ENCODE results near the gene TLR1. TPM values are rescaled to one million over a fixed set of nuclear protein-coding genes. Genes with fewer than 3 reads are reported as not detected.

TLR1 gene
- total RNA-seq, 1 experiment from 2014 or later: not detected

DNA sequence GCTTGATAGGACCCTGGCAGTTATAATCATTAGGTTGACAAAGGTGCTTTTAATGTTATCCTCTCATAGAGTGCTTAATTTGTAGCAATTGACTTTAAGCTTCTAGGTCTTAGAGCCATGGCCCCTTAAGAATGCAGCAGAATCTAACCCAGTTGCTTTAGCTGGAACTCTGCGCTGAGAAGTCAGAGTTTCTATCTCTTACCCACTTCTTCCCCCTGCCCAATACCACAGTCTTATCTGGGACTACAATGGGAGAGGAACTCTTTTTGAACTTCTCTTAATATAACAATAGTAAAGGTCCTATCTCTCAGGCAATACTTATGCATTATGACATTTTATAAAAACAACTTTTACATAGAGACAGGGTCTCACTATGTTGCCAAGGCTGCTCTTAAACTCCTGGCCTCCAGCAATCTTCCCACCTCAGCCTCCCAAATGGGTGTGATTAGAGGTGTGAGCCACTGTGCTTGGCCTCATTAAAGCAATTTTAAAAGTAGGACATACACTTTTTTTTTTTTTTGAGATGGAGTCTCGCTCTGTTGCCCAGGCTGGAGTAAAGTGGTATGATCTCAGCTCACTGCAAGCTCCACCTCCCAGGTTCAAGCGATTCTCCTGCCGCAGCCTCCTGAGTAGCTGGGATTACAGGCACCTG lies 23.6 kb downstream of the TLR1 start:
- Histone ChIP-seq H4K91ac (ENCODE audit: insufficient read length, low read depth, low read length) (no peak overlapping the region), H3K23ac (ENCODE audit: insufficient read length, low read depth, low read length) (no peak overlapping the region), H4K8ac (replicated peaks; ENCODE audit: insufficient read length, low read depth, low read length) (no peak overlapping the region), H3T11ph (ENCODE audit: low read length) (no peak overlapping the region), H3K79me1 (ENCODE audit: insufficient read depth, low read depth, low read length, poor library complexity, severe bottlenecking) (no peaks in the 10 kb centered on the region), H3K9me3 (ENCODE audit: control insufficient read depth, low read depth, low read length) (no peaks in the 10 kb centered on the region), H3K79me2 (ENCODE audit: insufficient read depth, low read length) (no peaks in the 10 kb centered on the region), H3K23me2 (ENCODE audit: insufficient read length, low read depth, low read length, poor library complexity, severe bottlenecking) (no peaks in the 10 kb centered on the region), H3K27ac (ENCODE audit: insufficient read length, low read depth, low read length) (no peak overlapping the region), H2BK5ac (ENCODE audit: insufficient read length, low read length) (no peak overlapping the region), H2AK5ac (ENCODE audit: insufficient read length, low read length) (no peak overlapping the region), H2BK12ac (ENCODE audit: insufficient read length, low read depth, low read length) (no peak overlapping the region), H3K4me2 (ENCODE audit: insufficient read depth, insufficient read length, low read length) (no peak overlapping the region), H3K56ac (ENCODE audit: insufficient read length, low read depth, low read length) (no peak overlapping the region), H3K4me1 (ENCODE audit: insufficient read depth, low read length) (no peaks in the 10 kb centered on the region), H3K18ac (ENCODE audit: insufficient read length, low read depth, low read length) (no peak overlapping the region), H2BK15ac (ENCODE audit: low read depth, low read length) (no peak overlapping the region), H3K27me3 (ENCODE audit: insufficient read depth, low read length) (no peaks in the 10 kb centered on the region), H2BK20ac (ENCODE audit: low read depth, low read length, poor library complexity, severe bottlenecking) (no peak overlapping the region), H4K5ac (ENCODE audit: insufficient read length, low read depth, low read length) (no peak overlapping the region), H4K20me1 (ENCODE audit: control insufficient read depth, insufficient read depth, insufficient read length) (no peaks in the 10 kb centered on the region), H3K4ac (ENCODE audit: low read depth, low read length) (no peak overlapping the region), H2AFZ (ENCODE audit: low read length) (no peak overlapping the region), H3K14ac (ENCODE audit: insufficient read depth, low read length) (no peak overlapping the region), H2BK120ac (ENCODE audit: low read depth, low read length, poor library complexity, severe bottlenecking) (no peak overlapping the region), H3K9ac (ENCODE audit: extremely low read depth, insufficient read length, low read length) (no peak overlapping the region)
- TF ChIP-seq, protein P1, sequence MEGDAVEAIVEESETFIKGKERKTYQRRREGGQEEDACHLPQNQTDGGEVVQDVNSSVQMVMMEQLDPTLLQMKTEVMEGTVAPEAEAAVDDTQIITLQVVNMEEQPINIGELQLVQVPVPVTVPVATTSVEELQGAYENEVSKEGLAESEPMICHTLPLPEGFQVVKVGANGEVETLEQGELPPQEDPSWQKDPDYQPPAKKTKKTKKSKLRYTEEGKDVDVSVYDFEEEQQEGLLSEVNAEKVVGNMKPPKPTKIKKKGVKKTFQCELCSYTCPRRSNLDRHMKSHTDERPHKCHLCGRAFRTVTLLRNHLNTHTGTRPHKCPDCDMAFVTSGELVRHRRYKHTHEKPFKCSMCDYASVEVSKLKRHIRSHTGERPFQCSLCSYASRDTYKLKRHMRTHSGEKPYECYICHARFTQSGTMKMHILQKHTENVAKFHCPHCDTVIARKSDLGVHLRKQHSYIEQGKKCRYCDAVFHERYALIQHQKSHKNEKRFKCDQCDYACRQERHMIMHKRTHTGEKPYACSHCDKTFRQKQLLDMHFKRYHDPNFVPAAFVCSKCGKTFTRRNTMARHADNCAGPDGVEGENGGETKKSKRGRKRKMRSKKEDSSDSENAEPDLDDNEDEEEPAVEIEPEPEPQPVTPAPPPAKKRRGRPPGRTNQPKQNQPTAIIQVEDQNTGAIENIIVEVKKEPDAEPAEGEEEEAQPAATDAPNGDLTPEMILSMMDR (conservative IDR thresholded peaks at IDR 0.05): no peak
- H3K27ac Mint-ChIP-seq: no peak overlapping the region
- H3K4me1 Mint-ChIP-seq: no peaks in the 10 kb centered on the region
- no peak overlapping the region for H3K4me3 Mint-ChIP-seq
- no peak for DNase-seq
- peaks cover 3 to 4% of the 10 kb centered on the region in 2 experiments; a peak in 2 of 5 replicates for H3K9me3 Mint-ChIP-seq
- no CpG with 5 or more reads among the region's 4 CpGs for WGBS (ENCODE audit: extremely low coverage, insufficient read length, low lambda C conversion rate)
- no peaks in the 10 kb centered on the region for H3K36me3 Mint-ChIP-seq (ENCODE audit: insufficient read depth in 1 of 3, low read depth in 3 of 3)
- no peaks in the 10 kb centered on the region; the same call in none of the 2 replicates for H3K27me3 Mint-ChIP-seq (ENCODE audit: low read depth)
